Choroid plexus epithelial cell (primary cell): ENCODE measurements around the gene CHI3L1.

ENCODE experiments used
- DNase-seq: peaks from one replicate; pipeline ENCODE4 v3.0.0-alpha.2; 2010; ENCODE audit warnings: low read depth
- H3K4me3 ChIP-seq: 2 replicates; pipeline ENCODE4 v1.5.1; 2011; ENCODE audit warnings: low read depth, mild to moderate bottlenecking, control low read depth, low read length, moderate library complexity
- TF ChIP-seq, protein P1 (sequence below): conservative IDR thresholded peaks from 2 replicates; pipeline ENCODE4 v1.5.1; 2011; ENCODE audit warnings: low read depth, mild to moderate bottlenecking, control low read depth, inconsistent platforms, low read length, moderate library complexity

Gene CHI3L1

GRCh38 chr1:203170625-203171330, 15.7 kb downstream of the CHI3L1 start:
- TF ChIP-seq, protein P1, sequence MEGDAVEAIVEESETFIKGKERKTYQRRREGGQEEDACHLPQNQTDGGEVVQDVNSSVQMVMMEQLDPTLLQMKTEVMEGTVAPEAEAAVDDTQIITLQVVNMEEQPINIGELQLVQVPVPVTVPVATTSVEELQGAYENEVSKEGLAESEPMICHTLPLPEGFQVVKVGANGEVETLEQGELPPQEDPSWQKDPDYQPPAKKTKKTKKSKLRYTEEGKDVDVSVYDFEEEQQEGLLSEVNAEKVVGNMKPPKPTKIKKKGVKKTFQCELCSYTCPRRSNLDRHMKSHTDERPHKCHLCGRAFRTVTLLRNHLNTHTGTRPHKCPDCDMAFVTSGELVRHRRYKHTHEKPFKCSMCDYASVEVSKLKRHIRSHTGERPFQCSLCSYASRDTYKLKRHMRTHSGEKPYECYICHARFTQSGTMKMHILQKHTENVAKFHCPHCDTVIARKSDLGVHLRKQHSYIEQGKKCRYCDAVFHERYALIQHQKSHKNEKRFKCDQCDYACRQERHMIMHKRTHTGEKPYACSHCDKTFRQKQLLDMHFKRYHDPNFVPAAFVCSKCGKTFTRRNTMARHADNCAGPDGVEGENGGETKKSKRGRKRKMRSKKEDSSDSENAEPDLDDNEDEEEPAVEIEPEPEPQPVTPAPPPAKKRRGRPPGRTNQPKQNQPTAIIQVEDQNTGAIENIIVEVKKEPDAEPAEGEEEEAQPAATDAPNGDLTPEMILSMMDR: no peak
- H3K4me3 ChIP-seq: no peak overlapping the region
- DNase-seq: no peak

- no peak overlapping the region for H3K4me3 ChIP-seq
These were observed 16.6 kb downstream of the CHI3L1 start for GRCh38 chr1:203169770-203170520.

GRCh38 chr1:203168991-203169390, 17.5 kb downstream of the CHI3L1 start:
- no peak overlapping the region for H3K4me3 ChIP-seq
- DNase-seq: no peak
- TF ChIP-seq, protein P1: no peak

More at GRCh38 chr1:203169770-203170520, 16.6 kb downstream of the CHI3L1 start:
- TF ChIP-seq, protein P1: no peak
- no peak for DNase-seq

GRCh38 chr1:203168256-203168786, 18.2 kb downstream of the CHI3L1 start:
- no peak for DNase-seq
- H3K4me3 ChIP-seq: no peak overlapping the region
- TF ChIP-seq, protein P1: no peak

GRCh38 chr1:203167913-203168200, 18.6 kb downstream of the CHI3L1 start:
- DNase-seq: no peak
- H3K4me3 ChIP-seq: no peak overlapping the region
- TF ChIP-seq, protein P1: no peak

GRCh38 chr1:203167026-203167912, 19.2 kb downstream of the CHI3L1 start:
- TF ChIP-seq, protein P1: no peak
- no peak for DNase-seq
- no peak overlapping the region for H3K4me3 ChIP-seq
